Parathyroid adenoma (tissue), 2 donors: ENCODE results near the gene C10orf71.
A peak's percentile ranks its signal among the peaks of the same experiment; 100 is the strongest.

Source experiments
- H2AFZ ChIP-seq: fragments of 300-600 bp; sonication (generic); one replicate; pipeline ENCODE4 v1.7.0; 2017; ENCODE audit warnings: antibody characterized with exemption, mild to moderate bottlenecking
- H3K27ac ChIP-seq: fragments of 300-600 bp; sonication (generic); one replicate; pipeline ENCODE4 v1.7.0; 2017
- H3K27me3 ChIP-seq: fragments of 300-600 bp; sonication (generic); one replicate; pipeline ENCODE4 v1.7.0; 2017; ENCODE audit warnings: low read length; ENCODE audit not compliant: control insufficient read depth, insufficient read depth
- H3K36me3 ChIP-seq: fragments of 300-600 bp; sonication (generic); one replicate; pipeline ENCODE4 v1.7.0; 2017; ENCODE audit warnings: low read length; ENCODE audit not compliant: control insufficient read depth, insufficient read depth
- H3K4me1 ChIP-seq: fragments of 300-600 bp; sonication (generic); one replicate; pipeline ENCODE4 v1.7.0; 2017; ENCODE audit warnings: control low read depth
- H3K4me2 ChIP-seq: fragments of 300-600 bp; sonication (generic); one replicate; pipeline ENCODE4 v1.7.0; 2017; ENCODE audit warnings: low read length
- H3K4me3 ChIP-seq: fragments of 300-600 bp; sonication (generic); one replicate; pipeline ENCODE4 v1.7.0; 2017; ENCODE audit warnings: low read depth, low read length
- H3K79me2 ChIP-seq: fragments of 300-600 bp; sonication (generic); one replicate; pipeline ENCODE4 v1.7.0; 2017; ENCODE audit warnings: control low read depth
- H3K9ac ChIP-seq: fragments of 300-600 bp; sonication (generic); one replicate; pipeline ENCODE4 v1.7.0; 2017; ENCODE audit warnings: mild to moderate bottlenecking
- H3K9me3 ChIP-seq: fragments of 300-600 bp; sonication (generic); one replicate; pipeline ENCODE4 v1.7.0; 2017; ENCODE audit warnings: low read length; ENCODE audit not compliant: control insufficient read depth
- CTCF ChIP-seq: fragments of 300-600 bp; sonication (generic); IDR thresholded peaks from one replicate; pipeline ENCODE4 v1.7.0; 2017; ENCODE audit warnings: antibody characterized with exemption, mild to moderate bottlenecking
- donor health status: primary hyperparathyroidism.

The C10orf71 gene

GRCh38 chr10:49264177-49264677, 34.7 kb upstream of the C10orf71 start:
- H3K27me3 ChIP-seq, result no peaks in the 10 kb centered on the region
- peaks cover 14% of the 10 kb centered on the region for H3K4me1 ChIP-seq
- no peak overlapping the region for H3K4me2 ChIP-seq
- peak overlapping the region; percentile 76 for H3K27ac ChIP-seq
- H3K36me3 ChIP-seq, result no peaks in the 10 kb centered on the region
- no peak overlapping the region for H3K9ac ChIP-seq
- H3K4me3 ChIP-seq, result no peak overlapping the region
- no peaks in the 10 kb centered on the region for H3K79me2 ChIP-seq
- peak overlapping the region; percentile 45 for H2AFZ ChIP-seq
- H3K9me3 ChIP-seq, result peaks cover 3% of the 10 kb centered on the region
- TF ChIP-seq CTCF, result no peak

- Histone ChIP-seq H3K9ac (no peak overlapping the region), H3K9me3 (peaks cover 3% of the 10 kb centered on the region), H3K27me3 (no peaks in the 10 kb centered on the region), H3K4me3 (no peak overlapping the region), H3K79me2 (no peaks in the 10 kb centered on the region), H3K36me3 (no peaks in the 10 kb centered on the region), H3K4me1 (peaks cover 23% of the 10 kb centered on the region), H2AFZ (no peak overlapping the region), H3K27ac (no peak overlapping the region), H3K4me2 (no peak overlapping the region)
- no peak for TF ChIP-seq CTCF
Measured at GRCh38 chr10:49265885-49266284, 33.1 kb upstream of the C10orf71 start.

GRCh38 chr10:49268185-49268584, 30.8 kb upstream of the C10orf71 start:
- Histone ChIP-seq H3K27ac (no peak overlapping the region), H3K36me3 (no peaks in the 10 kb centered on the region), H3K4me2 (no peak overlapping the region), H3K79me2 (no peaks in the 10 kb centered on the region), H3K27me3 (no peaks in the 10 kb centered on the region), H3K4me3 (no peak overlapping the region), H3K9ac (no peak overlapping the region), H3K9me3 (peaks cover 3% of the 10 kb centered on the region), H2AFZ (no peak overlapping the region), H3K4me1 (peaks cover 36% of the 10 kb centered on the region)
- no peak for TF ChIP-seq CTCF

GRCh38 chr10:49269523-49269922, 29.4 kb upstream of the C10orf71 start:
- Histone ChIP-seq H3K4me2 (no peak overlapping the region), H3K27me3 (no peaks in the 10 kb centered on the region), H3K9ac (no peak overlapping the region), H3K36me3 (no peaks in the 10 kb centered on the region), H3K4me1 (peaks cover 27% of the 10 kb centered on the region), H3K9me3 (peaks cover 3% of the 10 kb centered on the region), H2AFZ (no peak overlapping the region), H3K79me2 (no peaks in the 10 kb centered on the region), H3K27ac (no peak overlapping the region), H3K4me3 (no peak overlapping the region)
- TF ChIP-seq CTCF, result no peak

GRCh38 chr10:49270565-49270964, 28.4 kb upstream of the C10orf71 start:
- Histone ChIP-seq H2AFZ (peak overlapping the region; percentile 25), H3K4me2 (no peak overlapping the region), H3K9me3 (peaks cover 3% of the 10 kb centered on the region), H3K79me2 (no peaks in the 10 kb centered on the region), H3K27me3 (no peaks in the 10 kb centered on the region), H3K36me3 (no peaks in the 10 kb centered on the region), H3K9ac (no peak overlapping the region), H3K4me1 (peaks cover 23% of the 10 kb centered on the region), H3K27ac (no peak overlapping the region), H3K4me3 (no peak overlapping the region)
- no peak for TF ChIP-seq CTCF
